WTC11 (cell line): ENCODE measurements around the gene OPCML. TPM values are rescaled to one million over a fixed set of nuclear protein-coding genes. Genes with fewer than 3 reads are reported as not detected.

Experiments used
- ATAC-seq: fragments of 200-7000 bp; cut with Tn5 transposase; 2 replicates; pipeline ENCODE4 v1.10.0; 2021; ENCODE audit warnings: mild to moderate bottlenecking, moderate library complexity
- CTCF ChIA-PET: fragments of 300-600 bp; sonication (Branson Sonifier 250); formaldehyde crosslinking; loops from one replicate; lab custom pipeline; 2021; ENCODE audit warnings: antibody characterized with exemption; lab: Charles Lee
- POLR2A ChIA-PET: fragments of 350-600 bp; sonication (Branson Sonifier 250); formaldehyde crosslinking; loops from one replicate; lab custom pipeline; 2021; ENCODE audit warnings: antibody characterized with exemption; lab: Charles Lee
- DNase-seq: peaks from one replicate; pipeline ENCODE4 v3.0.0; 2021; ENCODE audit warnings: low spot score
- H3K27ac Mint-ChIP-seq: 2 replicates; pipeline ENCODE4 v1.8.0; 2021; ENCODE audit warnings: mixed read lengths
- H3K27me3 Mint-ChIP-seq: 2 replicates; pipeline ENCODE4 v1.8.0; 2021; ENCODE audit warnings: low read depth, mild to moderate bottlenecking, moderate library complexity, mixed read lengths
- H3K36me3 Mint-ChIP-seq: 2 replicates; pipeline ENCODE4 v1.8.0; 2021; ENCODE audit warnings: mixed read lengths
- H3K4me1 Mint-ChIP-seq: 2 replicates; pipeline ENCODE4 v1.8.0; 2022; ENCODE audit warnings: mixed read lengths
- H3K4me3 Mint-ChIP-seq: 2 replicates; pipeline ENCODE4 v1.8.0; 2021; ENCODE audit warnings: mild to moderate bottlenecking, moderate library complexity, mixed read lengths
- H3K9me3 Mint-ChIP-seq: 2 replicates; pipeline ENCODE4 v1.8.0; 2021; ENCODE audit warnings: mixed read lengths
- ATF2 ChIP-seq: sonication (generic); formaldehyde crosslinking; IDR thresholded peaks from 2 replicates; pipeline ENCODE4 v1.8.1; 2022; ENCODE audit warnings: low read depth, missing genetic modification reagents, borderline replicate concordance
- E2F4 ChIP-seq: sonication (generic); formaldehyde crosslinking; IDR thresholded peaks from 2 replicates; pipeline ENCODE4 v1.8.1; 2022; ENCODE audit warnings: low read depth, mild to moderate bottlenecking, moderate library complexity, missing genetic modification reagents, borderline replicate concordance
- EMX1 ChIP-seq: fragments of 250-450 bp; sonication (Bioruptor Pico); IDR thresholded peaks from 2 replicates; pipeline ENCODE4 v1.8.0; 2021; ENCODE audit warnings: mild to moderate bottlenecking
- GTF2I ChIP-seq: fragments of 250-450 bp; sonication (Bioruptor Pico); conservative IDR thresholded peaks from 2 replicates; pipeline ENCODE4 v1.4.0; 2021; ENCODE audit warnings: mild to moderate bottlenecking
- MYBL2 ChIP-seq: sonication (generic); formaldehyde crosslinking; IDR thresholded peaks from 2 replicates; pipeline ENCODE4 v1.8.1; 2023; ENCODE audit warnings: mild to moderate bottlenecking, moderate library complexity, missing genetic modification reagents
- PRRX2 ChIP-seq: fragments of 250-450 bp; sonication (Bioruptor Pico); IDR thresholded peaks from 2 replicates; pipeline ENCODE4 v1.8.0; 2021; ENCODE audit warnings: mild to moderate bottlenecking
- RELA ChIP-seq: sonication (generic); formaldehyde crosslinking; IDR thresholded peaks from 2 replicates; pipeline ENCODE4 v1.8.1; 2022; ENCODE audit warnings: missing genetic modification reagents, mild to moderate bottlenecking, borderline replicate concordance
- SMAD3 ChIP-seq: sonication (generic); formaldehyde crosslinking; IDR thresholded peaks from 2 replicates; pipeline ENCODE4 v1.8.0; 2022; ENCODE audit warnings: missing genetic modification reagents, mild to moderate bottlenecking, borderline replicate concordance
- TCF7 ChIP-seq: sonication (generic); formaldehyde crosslinking; IDR thresholded peaks from 2 replicates; pipeline ENCODE4 v1.8.0; 2022; ENCODE audit warnings: mild to moderate bottlenecking, low read depth, missing genetic modification reagents, moderate library complexity
- TEAD1 ChIP-seq: sonication (generic); formaldehyde crosslinking; IDR thresholded peaks from 2 replicates; pipeline ENCODE4 v1.8.0; 2022; ENCODE audit warnings: mild to moderate bottlenecking, missing genetic modification reagents
- USF1 ChIP-seq: sonication (generic); formaldehyde crosslinking; IDR thresholded peaks from 2 replicates; pipeline ENCODE4 v1.8.0; 2022; ENCODE audit warnings: mild to moderate bottlenecking, missing genetic modification reagents
- USF2 ChIP-seq: sonication (generic); formaldehyde crosslinking; IDR thresholded peaks from 2 replicates; pipeline ENCODE4 v1.8.1; 2023; ENCODE audit warnings: mild to moderate bottlenecking, missing genetic modification reagents, moderate library complexity
- ZNF138 ChIP-seq: sonication (generic); formaldehyde crosslinking; conservative IDR thresholded peaks from 2 replicates; pipeline ENCODE4 v1.8.1; 2022; ENCODE audit warnings: mild to moderate bottlenecking, moderate library complexity, missing genetic modification reagents
- ZNF219 ChIP-seq: sonication (generic); formaldehyde crosslinking; IDR thresholded peaks from 2 replicates; pipeline ENCODE4 v1.8.0; 2023; ENCODE audit warnings: missing genetic modification reagents, mild to moderate bottlenecking, borderline replicate concordance
- ZNF317 ChIP-seq: sonication (generic); formaldehyde crosslinking; IDR thresholded peaks from 2 replicates; pipeline ENCODE4 v1.8.1; 2023; ENCODE audit warnings: low read depth, mild to moderate bottlenecking, moderate library complexity, missing genetic modification reagents, borderline replicate concordance
- ZNF425 ChIP-seq: fragments of 250-450 bp; sonication (Bioruptor Pico); conservative IDR thresholded peaks from 2 replicates; pipeline ENCODE4 v1.9.0; 2021; ENCODE audit warnings: mild to moderate bottlenecking
- ZNF512 ChIP-seq: sonication (generic); formaldehyde crosslinking; IDR thresholded peaks from 2 replicates; pipeline ENCODE4 v1.8.1; 2022; ENCODE audit warnings: missing genetic modification reagents, borderline replicate concordance
- ZNF671 ChIP-seq: fragments of 250-450 bp; sonication (Bioruptor Pico); IDR thresholded peaks from 2 replicates; pipeline ENCODE4 v1.8.0; 2021; ENCODE audit warnings: mild to moderate bottlenecking
- total RNA-seq: library from RNA; stranded (reverse); gene quantifications from 3 replicates; pipeline ENCODE4 v1.2.3, GENCODE V29; 2021

The OPCML gene
- total RNA-seq, 1 experiment from 2014 or later: 1.5 TPM

- TF ChIP-seq ATF2 (no peak), GTF2I (CRISPR knock-in tag) (no peak), SMAD3 (CRISPR knock-in tag) (no peak), ZNF425 (CRISPR knock-in tag) (no peak), E2F4 (CRISPR knock-in tag) (no peak), ZNF138 (CRISPR knock-in tag) (no peak), ZNF512 (CRISPR knock-in tag) (no peak), EMX1 (CRISPR knock-in tag) (no peak), RELA (no peak), ZNF671 (CRISPR knock-in tag) (no peak), MYBL2 (no peak), USF1 (no peak), TCF7 (CRISPR knock-in tag) (no peak), TEAD1 (CRISPR knock-in tag) (no peak)
Measured at GRCh38 chr11:132785878-132786277, 746.4 kb downstream of the OPCML start (continued).

- Mint-ChIP-seq H3K9me3 (no peaks in the 10 kb centered on the region), H3K4me3 (no peak overlapping the region), H3K36me3 (no peaks in the 10 kb centered on the region), H3K27ac (no peak overlapping the region), H3K27me3 (no peaks in the 10 kb centered on the region), H3K4me1 (peaks cover 47% of the 10 kb centered on the region)
- ChIA-PET POLR2A (no interaction called here), CTCF (no interaction called here)
- no peak for TF ChIP-seq PRRX2 (CRISPR knock-in tag)
- TF ChIP-seq ZNF317 (CRISPR knock-in tag): no peak
- TF ChIP-seq ZNF671 (CRISPR knock-in tag): no peak
- no peak for TF ChIP-seq ZNF219 (CRISPR knock-in tag)
- no peak for TF ChIP-seq USF2
- no peak for ATAC-seq
- DNase-seq: no peak
Measured at GRCh38 chr11:132784441-132784840, 747.9 kb downstream of the OPCML start.
